ENCODE measurements around the gene GTF2F2. TPM values are rescaled to one million over a fixed set of nuclear protein-coding genes. Genes with fewer than 3 reads are reported as not detected.

The GTF2F2 gene
- total RNA-seq, 1 experiment from 2014 or later = 40.1 TPM

DNA sequence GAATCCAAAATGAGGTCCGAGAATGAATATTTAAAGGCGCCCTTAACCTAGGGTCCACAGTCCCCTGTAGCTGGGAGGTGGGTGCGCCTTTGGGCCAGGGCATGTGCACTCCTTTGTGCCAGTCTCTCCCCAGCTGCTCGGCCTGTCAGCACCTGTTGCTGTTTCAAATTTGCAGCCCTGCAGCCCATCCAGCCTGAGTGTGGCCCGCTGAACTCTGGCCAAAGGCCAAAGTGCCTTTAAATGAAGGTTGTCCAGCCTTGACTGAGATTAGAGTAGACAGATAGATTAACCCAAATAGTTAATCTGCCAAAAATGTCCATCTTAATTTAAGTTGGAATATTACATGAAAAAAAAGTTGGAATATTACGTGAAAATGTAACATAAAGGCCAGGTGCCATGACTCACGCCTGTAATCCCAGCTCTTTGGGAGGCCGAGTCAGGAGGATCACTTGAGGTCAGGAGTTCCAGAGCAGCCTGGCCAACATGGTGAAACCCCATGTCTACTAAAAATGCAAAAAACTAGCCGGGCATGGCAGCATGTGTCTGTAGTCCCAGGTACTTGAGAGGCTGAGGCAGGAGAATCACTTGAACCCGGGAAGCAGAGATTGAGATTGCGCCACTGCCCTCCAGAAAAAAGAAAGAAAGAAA is 195.3 kb downstream of the GTF2F2 start:
- DNase-seq (ENCODE audit: low read depth, low spot score) (no peak), ATAC-seq (no peak)
- TF ChIP-seq EGR1 (IDR thresholded peaks at IDR 0.05; ENCODE audit: low read depth) = no peak
- TF ChIP-seq RAD21 (IDR thresholded peaks at IDR 0.05; ENCODE audit: low read depth) = no peak
- no peak for TF ChIP-seq CTCF (IDR thresholded peaks at IDR 0.05 in 2 of 3, conservative IDR thresholded peaks at IDR 0.05 in 1 of 3; ENCODE audit: borderline replicate concordance in 1 of 3, insufficient read depth in 1 of 3, low read depth in 2 of 3, low read length in 2 of 3)
- TF ChIP-seq POLR2A (IDR thresholded peaks at IDR 0.05; ENCODE audit: borderline replicate concordance, extremely low read depth, insufficient read depth, insufficient read length) = no peak
- Histone ChIP-seq H3K27ac (ENCODE audit: low read depth, low read length) (no peak overlapping the region), H2AFZ (ENCODE audit: low read depth, low read length, poor library complexity, severe bottlenecking) (no peak overlapping the region), H4K20me1 (ENCODE audit: insufficient read depth) (no peaks in the 10 kb centered on the region), H3K9ac (ENCODE audit: low read length) (no peak overlapping the region), H3K4me1 (ENCODE audit: control insufficient read depth in 1 of 2, insufficient read depth in 2 of 2, low read length in 2 of 2) (peaks cover 0 to 18% of the 10 kb centered on the region in 2 experiments; a peak in 2 of 4 replicates), H3K36me3 (ENCODE audit: control insufficient read depth in 1 of 2, insufficient read depth in 2 of 2, low read length in 2 of 2) (no peaks in the 10 kb centered on the region), H3K9me2 (ENCODE audit: insufficient read depth) (no peaks in the 10 kb centered on the region), H3K27me3 (ENCODE audit: insufficient read depth, low read length) (no peaks in the 10 kb centered on the region), H3K4me3 (replicated peaks in 1 of 2; ENCODE audit: low read depth in 1 of 2, low read length in 2 of 2) (no peak overlapping the region), H3K4me2 (ENCODE audit: low read length) (no peak overlapping the region), H3K9me3 (ENCODE audit: control insufficient read depth in 1 of 2, insufficient read depth in 1 of 2, low read depth in 1 of 2, low read length in 2 of 2) (no peaks in the 10 kb centered on the region), H3K79me2 (ENCODE audit: insufficient read depth, low read length) (no peaks in the 10 kb centered on the region)
- ChIA-PET CTCF (no interaction called here), RAD21 (ENCODE audit: low non-redundant PET in 1 of 2, low total read pairs in 2 of 2, uncharacterized antibody in 2 of 2, unreplicated experiment in 2 of 2) (interaction anchor here in 1 of 2 experiments (0.6 kb wide), 1 partner anchor 1412 kb away, joined by 3 read pairs; no protein-coding TSS in a partner anchor), POLR2A (no interaction called here)
- intact Hi-C loops (cut with micrococcal nuclease) = no loop called here
- no TSS peak for BruUV-seq (replicated peaks)

DNA sequence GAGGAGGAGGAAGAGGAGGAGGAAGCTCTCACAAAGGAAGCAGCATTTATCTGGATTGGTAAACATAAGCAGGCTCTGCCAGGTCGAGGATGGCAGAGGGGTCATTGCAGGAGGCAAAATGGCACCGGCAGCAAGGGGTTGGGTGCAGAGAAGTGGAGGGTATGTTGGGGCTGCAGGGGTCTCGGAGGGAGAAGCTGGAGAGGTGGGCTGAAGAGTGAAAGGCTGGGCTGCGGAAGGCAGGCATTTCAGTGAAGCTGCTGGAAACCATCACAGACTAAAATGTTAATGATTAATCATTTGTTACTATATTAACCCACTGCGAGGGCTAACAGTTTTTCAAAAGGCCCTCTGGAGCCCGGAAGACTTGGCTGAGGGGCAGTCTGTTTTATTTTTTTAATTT is 196.0 kb downstream of the GTF2F2 start:
- TF ChIP-seq POLR2A (IDR thresholded peaks at IDR 0.05; ENCODE audit: borderline replicate concordance, extremely low read depth, insufficient read depth, insufficient read length) (no peak), SP1 (IDR thresholded peaks at IDR 0.05; ENCODE audit: low read depth) (no peak), RAD21 (IDR thresholded peaks at IDR 0.05; ENCODE audit: low read depth) (no peak), SIN3A (IDR thresholded peaks at IDR 0.05; ENCODE audit: low read depth) (no peak), EZH2phosphoT487 (IDR thresholded peaks at IDR 0.05; ENCODE audit: borderline replicate concordance) (no peak), EZH2 (IDR thresholded peaks at IDR 0.05) (no peak), FOSL1 (IDR thresholded peaks at IDR 0.05; ENCODE audit: low read depth) (no peak)
- TF ChIP-seq, protein P1, sequence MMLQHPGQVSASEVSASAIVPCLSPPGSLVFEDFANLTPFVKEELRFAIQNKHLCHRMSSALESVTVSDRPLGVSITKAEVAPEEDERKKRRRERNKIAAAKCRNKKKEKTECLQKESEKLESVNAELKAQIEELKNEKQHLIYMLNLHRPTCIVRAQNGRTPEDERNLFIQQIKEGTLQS (IDR thresholded peaks at IDR 0.05) = no peak
- RAD21 ChIA-PET (ENCODE audit: low non-redundant PET in 1 of 2, low total read pairs in 2 of 2, uncharacterized antibody in 2 of 2, unreplicated experiment in 2 of 2) = interaction anchor here in 1 of 2 experiments (0.6 kb wide), 1 partner anchor 1413 kb away, joined by 3 read pairs; no protein-coding TSS in a partner anchor
- CTCF ChIA-PET = no interaction called here
- POLR2A ChIA-PET = no interaction called here
- intact Hi-C loops (cut with micrococcal nuclease) = no loop called here
- no peak for DNase-seq (ENCODE audit: low read depth, low spot score)
- Histone ChIP-seq H3K9me3 (ENCODE audit: control insufficient read depth in 1 of 2, insufficient read depth in 1 of 2, low read depth in 1 of 2, low read length in 2 of 2) (no peaks in the 10 kb centered on the region), H3K4me1 (ENCODE audit: control insufficient read depth in 1 of 2, insufficient read depth in 2 of 2, low read length in 2 of 2) (peaks cover 0 to 12% of the 10 kb centered on the region in 2 experiments; a peak in 2 of 4 replicates), H3K27me3 (ENCODE audit: insufficient read depth, low read length) (no peaks in the 10 kb centered on the region), H3K4me3 (replicated peaks in 1 of 2; ENCODE audit: low read depth in 1 of 2, low read length in 2 of 2) (no peak overlapping the region), H3K79me2 (ENCODE audit: insufficient read depth, low read length) (no peaks in the 10 kb centered on the region), H3K4me2 (ENCODE audit: low read length) (no peak overlapping the region), H2AFZ (ENCODE audit: low read depth, low read length, poor library complexity, severe bottlenecking) (no peak overlapping the region), H3K27ac (ENCODE audit: low read depth, low read length) (no peak overlapping the region), H3K9me2 (ENCODE audit: insufficient read depth) (no peaks in the 10 kb centered on the region), H4K20me1 (ENCODE audit: insufficient read depth) (no peaks in the 10 kb centered on the region), H3K36me3 (ENCODE audit: control insufficient read depth in 1 of 2, insufficient read depth in 2 of 2, low read length in 2 of 2) (no peaks in the 10 kb centered on the region), H3K9ac (ENCODE audit: low read length) (no peak overlapping the region)
- ATAC-seq = no peak
- no TSS peak for BruUV-seq (replicated peaks)

All from HCT116 (cell line).